Liver (tissue), 3 donors: ENCODE data around the gene ZNF605.

ENCODE experiments used
- EGR1 ChIP-seq, 2 donors: IDR thresholded peaks; 2 replicates each; pipeline ENCODE4 v1.6.1; 2016 to 2018; ENCODE audit warnings: antibody characterized with exemption in 2 of 2, low read depth in 2 of 2
- FOXA1 ChIP-seq: IDR thresholded peaks from 2 replicates; pipeline ENCODE4 v1.6.1; 2016; ENCODE audit warnings: antibody characterized with exemption
- GABPA ChIP-seq, 2 donors: IDR thresholded peaks in 1 of 2; conservative IDR thresholded peaks in 1 of 2; 2 replicates each; pipeline ENCODE4 v1.6.1; 2016; ENCODE audit warnings: antibody characterized with exemption in 2 of 2, mild to moderate bottlenecking in 1 of 2, moderate library complexity in 1 of 2
- HNF4A ChIP-seq, 2 donors: conservative IDR thresholded peaks; 2 replicates each; pipeline ENCODE4 v1.6.1; 2016; ENCODE audit warnings: antibody characterized with exemption in 2 of 2, mild to moderate bottlenecking in 2 of 2
- JUND ChIP-seq, 2 donors: IDR thresholded peaks; 2 replicates each; pipeline ENCODE4 v1.6.1; 2016; ENCODE audit warnings: antibody characterized with exemption in 2 of 2
- RAD21 ChIP-seq, 2 donors: IDR thresholded peaks; 2 replicates each; pipeline ENCODE4 v1.6.1; 2016; ENCODE audit warnings: antibody characterized with exemption in 2 of 2, mild to moderate bottlenecking in 2 of 2
- RXRA ChIP-seq, 2 donors: IDR thresholded peaks; 2 replicates each; pipeline ENCODE4 v1.6.1; 2017 to 2018; ENCODE audit warnings: antibody characterized with exemption in 2 of 2, mild to moderate bottlenecking in 1 of 2
- TAF1 ChIP-seq: conservative IDR thresholded peaks from 2 replicates; pipeline ENCODE4 v1.6.1; 2016; ENCODE audit warnings: antibody characterized with exemption, mild to moderate bottlenecking
- YY1 ChIP-seq: IDR thresholded peaks from 2 replicates; pipeline ENCODE4 v1.6.1; 2016; ENCODE audit warnings: antibody characterized with exemption, mild to moderate bottlenecking
- TF ChIP-seq, protein P1 (sequence below): fragments of 150-350 bp; IDR thresholded peaks from 2 replicates; pipeline ENCODE4 v1.5.1; 2017; ENCODE audit warnings: improper control_type of control experiment, low read depth, low read length; ENCODE audit not compliant: missing input control
- TF ChIP-seq, protein P2 (sequence below): IDR thresholded peaks from 2 replicates; pipeline ENCODE4 v1.6.1; 2016; ENCODE audit warnings: antibody characterized with exemption
- TF ChIP-seq, protein P3 (sequence below): IDR thresholded peaks from 2 replicates; pipeline ENCODE4 v1.6.1; 2016; ENCODE audit warnings: antibody characterized with exemption
- donor health status: healthy.
- donor health status: healthy.

DNA sequence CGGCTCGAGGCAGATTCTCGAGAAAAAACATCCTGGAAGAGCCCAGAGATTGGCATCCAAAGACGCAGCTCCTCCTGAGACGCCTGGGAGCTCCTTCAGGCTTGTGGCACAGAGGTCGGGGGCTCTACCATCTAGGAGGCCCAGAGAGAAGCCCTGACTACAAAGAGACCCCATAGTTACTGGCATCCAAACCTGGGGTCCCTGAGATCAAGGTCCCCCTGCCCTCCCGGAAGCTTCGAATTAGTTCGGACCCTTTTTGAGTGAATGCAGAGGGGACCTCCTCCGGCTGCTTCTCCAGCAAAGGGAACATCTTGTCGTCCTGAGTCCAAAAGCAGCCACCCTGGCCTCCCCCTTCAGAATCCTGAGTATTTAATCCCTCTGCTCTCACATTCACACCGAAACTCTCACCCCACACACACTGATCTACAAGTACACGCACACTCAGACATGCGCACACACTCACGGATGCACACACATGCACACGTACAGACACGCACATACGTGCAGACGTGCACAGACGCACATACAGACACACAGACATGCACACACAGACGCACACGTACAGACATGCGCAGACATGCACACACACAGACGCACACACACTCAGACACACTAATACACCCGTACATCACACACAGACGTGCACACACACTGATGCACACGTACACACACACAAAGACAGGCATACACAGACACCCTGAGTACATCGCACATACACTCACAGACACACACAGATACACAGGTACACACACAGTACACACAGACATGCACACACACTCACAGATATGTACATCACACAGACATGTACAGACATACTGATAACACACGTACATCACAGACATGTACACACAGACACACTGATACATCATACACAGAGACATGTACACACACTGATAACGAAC is 5.9 kb downstream of the ZNF605 start:
- TF ChIP-seq, protein P1, sequence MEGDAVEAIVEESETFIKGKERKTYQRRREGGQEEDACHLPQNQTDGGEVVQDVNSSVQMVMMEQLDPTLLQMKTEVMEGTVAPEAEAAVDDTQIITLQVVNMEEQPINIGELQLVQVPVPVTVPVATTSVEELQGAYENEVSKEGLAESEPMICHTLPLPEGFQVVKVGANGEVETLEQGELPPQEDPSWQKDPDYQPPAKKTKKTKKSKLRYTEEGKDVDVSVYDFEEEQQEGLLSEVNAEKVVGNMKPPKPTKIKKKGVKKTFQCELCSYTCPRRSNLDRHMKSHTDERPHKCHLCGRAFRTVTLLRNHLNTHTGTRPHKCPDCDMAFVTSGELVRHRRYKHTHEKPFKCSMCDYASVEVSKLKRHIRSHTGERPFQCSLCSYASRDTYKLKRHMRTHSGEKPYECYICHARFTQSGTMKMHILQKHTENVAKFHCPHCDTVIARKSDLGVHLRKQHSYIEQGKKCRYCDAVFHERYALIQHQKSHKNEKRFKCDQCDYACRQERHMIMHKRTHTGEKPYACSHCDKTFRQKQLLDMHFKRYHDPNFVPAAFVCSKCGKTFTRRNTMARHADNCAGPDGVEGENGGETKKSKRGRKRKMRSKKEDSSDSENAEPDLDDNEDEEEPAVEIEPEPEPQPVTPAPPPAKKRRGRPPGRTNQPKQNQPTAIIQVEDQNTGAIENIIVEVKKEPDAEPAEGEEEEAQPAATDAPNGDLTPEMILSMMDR, result no peak
- TF ChIP-seq RXRA (IDR thresholded peaks at IDR 0.05), result no peak
- no peak for TF ChIP-seq RAD21 (IDR thresholded peaks at IDR 0.05)
- TF ChIP-seq, protein P2, sequence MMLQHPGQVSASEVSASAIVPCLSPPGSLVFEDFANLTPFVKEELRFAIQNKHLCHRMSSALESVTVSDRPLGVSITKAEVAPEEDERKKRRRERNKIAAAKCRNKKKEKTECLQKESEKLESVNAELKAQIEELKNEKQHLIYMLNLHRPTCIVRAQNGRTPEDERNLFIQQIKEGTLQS, result no peak
- TF ChIP-seq, protein P3, sequence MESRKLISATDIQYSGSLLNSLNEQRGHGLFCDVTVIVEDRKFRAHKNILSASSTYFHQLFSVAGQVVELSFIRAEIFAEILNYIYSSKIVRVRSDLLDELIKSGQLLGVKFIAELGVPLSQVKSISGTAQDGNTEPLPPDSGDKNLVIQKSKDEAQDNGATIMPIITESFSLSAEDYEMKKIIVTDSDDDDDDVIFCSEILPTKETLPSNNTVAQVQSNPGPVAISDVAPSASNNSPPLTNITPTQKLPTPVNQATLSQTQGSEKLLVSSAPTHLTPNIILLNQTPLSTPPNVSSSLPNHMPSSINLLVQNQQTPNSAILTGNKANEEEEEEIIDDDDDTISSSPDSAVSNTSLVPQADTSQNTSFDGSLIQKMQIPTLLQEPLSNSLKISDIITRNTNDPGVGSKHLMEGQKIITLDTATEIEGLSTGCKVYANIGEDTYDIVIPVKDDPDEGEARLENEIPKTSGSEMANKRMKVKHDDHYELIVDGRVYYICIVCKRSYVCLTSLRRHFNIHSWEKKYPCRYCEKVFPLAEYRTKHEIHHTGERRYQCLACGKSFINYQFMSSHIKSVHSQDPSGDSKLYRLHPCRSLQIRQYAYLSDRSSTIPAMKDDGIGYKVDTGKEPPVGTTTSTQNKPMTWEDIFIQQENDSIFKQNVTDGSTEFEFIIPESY, result no peak
- no peak for TF ChIP-seq TAF1
- no peak for TF ChIP-seq FOXA1
- no peak for TF ChIP-seq GABPA (IDR thresholded peaks at IDR 0.05 in 1 of 2, conservative IDR thresholded peaks at IDR 0.05 in 1 of 2)
- no peak for TF ChIP-seq HNF4A (conservative IDR thresholded peaks at IDR 0.05)
- no peak for TF ChIP-seq EGR1 (IDR thresholded peaks at IDR 0.05; ENCODE audit: low read depth in 2 of 2)
- TF ChIP-seq YY1, result no peak
- TF ChIP-seq JUND (IDR thresholded peaks at IDR 0.05), result no peak
